Endothelial cell (in vitro differentiated cells): ENCODE measurements around the gene CES3. TPM values are rescaled to one million over a fixed set of nuclear protein-coding genes. Genes with fewer than 3 reads are reported as not detected.

ENCODE experiments used
- DNase-seq: peaks from one replicate; pipeline ENCODE4 v3.0.0; 2021; ENCODE audit warnings: low spot score
- H3K27ac Mint-ChIP-seq: one replicate; pipeline ENCODE4 v1.8.0; 2021; ENCODE audit warnings: mixed read lengths, inconsistent platforms; ENCODE audit not compliant: unreplicated experiment
- H3K27me3 Mint-ChIP-seq: one replicate; pipeline ENCODE4 v1.8.0; 2021; ENCODE audit warnings: mild to moderate bottlenecking, moderate library complexity, mixed read lengths, inconsistent platforms; ENCODE audit not compliant: unreplicated experiment
- H3K36me3 Mint-ChIP-seq: one replicate; pipeline ENCODE4 v1.8.0; 2021; ENCODE audit warnings: mild to moderate bottlenecking, low read depth, mixed read lengths, inconsistent platforms; ENCODE audit not compliant: unreplicated experiment
- H3K4me1 Mint-ChIP-seq: one replicate; pipeline ENCODE4 v1.8.0; 2021; ENCODE audit warnings: mild to moderate bottlenecking, mixed read lengths, inconsistent platforms; ENCODE audit not compliant: unreplicated experiment
- H3K4me3 Mint-ChIP-seq: one replicate; pipeline ENCODE4 v1.8.0; 2021; ENCODE audit warnings: mild to moderate bottlenecking, mixed read lengths, inconsistent platforms; ENCODE audit not compliant: unreplicated experiment
- H3K9me3 Mint-ChIP-seq: one replicate; pipeline ENCODE4 v1.8.0; 2021; ENCODE audit warnings: mixed read lengths, inconsistent platforms; ENCODE audit not compliant: unreplicated experiment
- CTCF ChIP-seq: fragments of 200-600 bp; sonication (generic); IDR thresholded peaks from one replicate; pipeline ENCODE4 v1.5.0; 2021; ENCODE audit warnings: antibody characterized with exemption; ENCODE audit not compliant: unreplicated experiment
- total RNA-seq: library from RNA; stranded (reverse); fragmentation: NEBNext Ultra II Directional; extraction: Animal tissue kit (Norgen Biotek cat#: 25700); gene quantifications from one replicate; pipeline ENCODE4 v1.2.1, GENCODE V29; 2021; ENCODE audit not compliant: unreplicated experiment

CES3 gene
- total RNA-seq, 1 donor from 2014 or later, result 2.5 TPM

GRCh38 chr16:67006930-67007658 lies 46.0 kb downstream of the CES3 start:
- DNase-seq, result no peak
- peaks cover 12% of the 10 kb centered on the region for H3K27me3 Mint-ChIP-seq
- H3K9me3 Mint-ChIP-seq, result no peaks in the 10 kb centered on the region
- H3K36me3 Mint-ChIP-seq, result no peaks in the 10 kb centered on the region
- H3K27ac Mint-ChIP-seq, result no peak overlapping the region
- TF ChIP-seq CTCF, result no peak
- H3K4me1 Mint-ChIP-seq, result no peaks in the 10 kb centered on the region
- no peak overlapping the region for H3K4me3 Mint-ChIP-seq

GRCh38 chr16:67009158-67009557 lies 48.1 kb downstream of the CES3 start:
- peaks cover 12% of the 10 kb centered on the region for H3K27me3 Mint-ChIP-seq
- H3K4me1 Mint-ChIP-seq, result no peaks in the 10 kb centered on the region
- no peak overlapping the region for H3K27ac Mint-ChIP-seq
- no peak for TF ChIP-seq CTCF
- H3K36me3 Mint-ChIP-seq, result no peaks in the 10 kb centered on the region
- no peak overlapping the region for H3K4me3 Mint-ChIP-seq
- H3K9me3 Mint-ChIP-seq, result no peaks in the 10 kb centered on the region
- DNase-seq, result no peak

GRCh38 chr16:67011274-67011673 lies 50.2 kb downstream of the CES3 start:
- Mint-ChIP-seq H3K4me1 (no peaks in the 10 kb centered on the region), H3K27me3 (peaks cover 16% of the 10 kb centered on the region), H3K9me3 (no peaks in the 10 kb centered on the region), H3K36me3 (no peaks in the 10 kb centered on the region), H3K27ac (no peak overlapping the region), H3K4me3 (no peak overlapping the region)
- DNase-seq, result no peak
- TF ChIP-seq CTCF, result no peak

- DNase-seq, result no peak
- Mint-ChIP-seq H3K9me3 (no peaks in the 10 kb centered on the region), H3K27ac (no peak overlapping the region), H3K36me3 (no peaks in the 10 kb centered on the region), H3K4me3 (no peak overlapping the region), H3K4me1 (no peaks in the 10 kb centered on the region), H3K27me3 (peaks cover 15% of the 10 kb centered on the region)
- no peak for TF ChIP-seq CTCF
These were observed 52.3 kb downstream of the CES3 start for GRCh38 chr16:67013233-67013822.
